ENCODE data around the gene PLEKHG4B. TPM values are rescaled to one million over a fixed set of nuclear protein-coding genes. Genes with fewer than 3 reads are reported as not detected.
A peak's percentile ranks its signal among the peaks of the same experiment; 100 is the strongest.

PLEKHG4B gene
- total RNA-seq, 1 experiment from 2014 or later, result 44.3 TPM

DNA sequence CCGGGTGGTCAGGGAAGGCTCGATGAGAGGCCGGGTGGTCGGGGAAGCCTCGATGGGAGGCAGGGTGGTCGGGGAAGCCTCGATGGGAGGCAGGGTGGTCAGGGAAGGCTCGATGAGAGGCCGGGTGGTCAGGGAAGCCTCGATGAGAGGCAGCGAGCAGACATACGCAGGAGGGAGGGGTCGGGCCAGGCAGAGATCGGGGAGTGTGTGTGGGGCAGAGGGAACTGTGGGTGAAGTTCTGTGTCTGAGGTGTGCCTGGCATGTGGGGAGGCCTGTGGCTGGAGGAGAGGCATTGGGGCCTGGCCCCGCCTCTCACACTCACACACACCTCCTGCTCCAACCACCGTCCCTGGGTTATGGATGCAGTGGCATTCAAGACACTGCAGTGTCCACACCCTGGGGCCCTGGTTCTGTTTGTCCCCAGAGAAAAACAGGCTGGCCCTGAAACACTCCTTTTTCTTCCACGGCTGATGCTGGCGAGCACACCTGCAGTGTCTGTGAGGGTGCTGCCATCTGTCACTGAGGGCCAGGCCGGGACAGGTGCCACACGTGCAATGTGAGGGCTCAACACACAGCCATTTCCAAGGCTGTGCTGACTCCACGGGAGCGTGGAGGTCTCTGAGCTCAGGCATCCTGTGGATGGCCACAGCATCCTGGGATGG lies 6.5 kb upstream of the PLEKHG4B start:
- peak overlapping the region in 2 of 3 experiments; percentile 68 to 93; a peak in 2 of 7 replicates for H3K27ac Mint-ChIP-seq
- TF ChIP-seq, protein P1, sequence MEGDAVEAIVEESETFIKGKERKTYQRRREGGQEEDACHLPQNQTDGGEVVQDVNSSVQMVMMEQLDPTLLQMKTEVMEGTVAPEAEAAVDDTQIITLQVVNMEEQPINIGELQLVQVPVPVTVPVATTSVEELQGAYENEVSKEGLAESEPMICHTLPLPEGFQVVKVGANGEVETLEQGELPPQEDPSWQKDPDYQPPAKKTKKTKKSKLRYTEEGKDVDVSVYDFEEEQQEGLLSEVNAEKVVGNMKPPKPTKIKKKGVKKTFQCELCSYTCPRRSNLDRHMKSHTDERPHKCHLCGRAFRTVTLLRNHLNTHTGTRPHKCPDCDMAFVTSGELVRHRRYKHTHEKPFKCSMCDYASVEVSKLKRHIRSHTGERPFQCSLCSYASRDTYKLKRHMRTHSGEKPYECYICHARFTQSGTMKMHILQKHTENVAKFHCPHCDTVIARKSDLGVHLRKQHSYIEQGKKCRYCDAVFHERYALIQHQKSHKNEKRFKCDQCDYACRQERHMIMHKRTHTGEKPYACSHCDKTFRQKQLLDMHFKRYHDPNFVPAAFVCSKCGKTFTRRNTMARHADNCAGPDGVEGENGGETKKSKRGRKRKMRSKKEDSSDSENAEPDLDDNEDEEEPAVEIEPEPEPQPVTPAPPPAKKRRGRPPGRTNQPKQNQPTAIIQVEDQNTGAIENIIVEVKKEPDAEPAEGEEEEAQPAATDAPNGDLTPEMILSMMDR (conservative IDR thresholded peaks at IDR 0.05), result no peak
- no peak overlapping the region for H2BK12ac ChIP-seq (ENCODE audit: insufficient read length, low read depth, low read length)
- H2AFZ ChIP-seq (ENCODE audit: low read length), result no peak overlapping the region
- H3K9me3 Mint-ChIP-seq, result peaks cover 0 to 3% of the 10 kb centered on the region in 2 experiments; a peak in 2 of 5 replicates
- H3K79me1 ChIP-seq (ENCODE audit: insufficient read depth, low read depth, low read length, poor library complexity, severe bottlenecking), result no peaks in the 10 kb centered on the region
- no CpG with 5 or more reads among the region's 22 CpGs for WGBS (ENCODE audit: extremely low coverage, insufficient read length, low lambda C conversion rate)
- no peak overlapping the region for H3K4me3 Mint-ChIP-seq
- H3K56ac ChIP-seq (ENCODE audit: insufficient read length, low read depth, low read length), result no peak overlapping the region
- no peak overlapping the region for H3K4ac ChIP-seq (ENCODE audit: low read depth, low read length)
- no peaks in the 10 kb centered on the region; the same call in none of the 2 replicates for H3K27me3 Mint-ChIP-seq (ENCODE audit: low read depth)
- H3K23ac ChIP-seq (ENCODE audit: insufficient read length, low read depth, low read length), result no peak overlapping the region
- no peak overlapping the region for H2BK5ac ChIP-seq (ENCODE audit: insufficient read length, low read length)
- peak overlapping the region; percentile 25 for H3K18ac ChIP-seq (ENCODE audit: insufficient read length, low read depth, low read length)
- peaks cover 6% of the 10 kb centered on the region for H3K23me2 ChIP-seq (ENCODE audit: insufficient read length, low read depth, low read length, poor library complexity, severe bottlenecking)
- no peak overlapping the region for H4K91ac ChIP-seq (ENCODE audit: insufficient read length, low read depth, low read length)
- H3K27me3 ChIP-seq (ENCODE audit: insufficient read depth, low read length), result no peaks in the 10 kb centered on the region
- H3K14ac ChIP-seq (ENCODE audit: insufficient read depth, low read length), result peak overlapping the region; percentile 68; the same call in 1 of the 2 replicates
- H3K36me3 Mint-ChIP-seq (ENCODE audit: insufficient read depth in 1 of 3, low read depth in 3 of 3), result peaks cover 4 to 6% (median 5%) of the 10 kb centered on the region in 3 experiments; a peak in 4 of 7 replicates
- H3K9ac ChIP-seq (ENCODE audit: extremely low read depth, insufficient read length, low read length), result no peak overlapping the region
- no peak for DNase-seq
- H4K20me1 ChIP-seq (ENCODE audit: control insufficient read depth, insufficient read depth, insufficient read length), result no peaks in the 10 kb centered on the region
- no peaks in the 10 kb centered on the region for H3K79me2 ChIP-seq (ENCODE audit: insufficient read depth, low read length)
- no peak overlapping the region for H2BK20ac ChIP-seq (ENCODE audit: low read depth, low read length, poor library complexity, severe bottlenecking)
- no peak overlapping the region for H4K5ac ChIP-seq (ENCODE audit: insufficient read length, low read depth, low read length)
- H3K9me3 ChIP-seq (ENCODE audit: control insufficient read depth, low read depth, low read length), result no peaks in the 10 kb centered on the region
- no peak overlapping the region for H2BK15ac ChIP-seq (ENCODE audit: low read depth, low read length)
- H3K27ac ChIP-seq (ENCODE audit: insufficient read length, low read depth, low read length), result no peak overlapping the region
- peaks cover 46 to 47% of the 10 kb centered on the region in 2 experiments for H3K4me1 Mint-ChIP-seq
- no peak overlapping the region for H3T11ph ChIP-seq (ENCODE audit: low read length)
- no peak overlapping the region for H2AK5ac ChIP-seq (ENCODE audit: insufficient read length, low read length)
- peaks cover 14% of the 10 kb centered on the region; the same call in 1 of the 2 replicates for H3K4me1 ChIP-seq (ENCODE audit: insufficient read depth, low read length)
- H4K8ac ChIP-seq (replicated peaks; ENCODE audit: insufficient read length, low read depth, low read length), result no peak overlapping the region
- no peak overlapping the region for H3K4me2 ChIP-seq (ENCODE audit: insufficient read depth, insufficient read length, low read length)
- H2BK120ac ChIP-seq (ENCODE audit: low read depth, low read length, poor library complexity, severe bottlenecking), result no peak overlapping the region

Measured in H9 (cell line).